ENCODE data around the gene PPP1R9A.

- TF ChIP-seq CTCF (conservative IDR thresholded peaks at IDR 0.05; ENCODE audit: low read length) (no peak), EZH2phosphoT487 (IDR thresholded peaks at IDR 0.05; ENCODE audit: borderline replicate concordance) (no peak)
These were observed 155.5 kb downstream of the PPP1R9A start for GRCh38 chr7:95062901-95063300.
